Sigmoid colon (tissue), 7 donors: Measurements from ENCODE around the gene TOP3B. TPM values are rescaled to one million over a fixed set of nuclear protein-coding genes. Genes with fewer than 3 reads are reported as not detected.

Experiments
- DNase-seq: peaks from one replicate; pipeline ENCODE4 v3.0.0-alpha.2; 2019
- H3K27ac ChIP-seq, 4 donors: fragments of 200-600 bp; sonication (generic); one replicate each; pipeline ENCODE4 v1.5.1; 2016 to 2019; ENCODE audit warnings: mild to moderate bottlenecking in 1 of 4
- H3K27me3 ChIP-seq, 3 donors: fragments of 200-600 bp; sonication (generic); one replicate each; pipeline ENCODE4 v1.5.1; 2019; ENCODE audit warnings: mild to moderate bottlenecking in 1 of 3
- H3K36me3 ChIP-seq, 4 donors: fragments of 200-600 bp; sonication (generic); one replicate each; pipeline ENCODE4 v1.5.1; 2016 to 2019
- H3K4me1 ChIP-seq, 4 donors: fragments of 200-600 bp; sonication (generic); one replicate each; pipeline ENCODE4 v1.5.1; 2017 to 2019
- H3K4me3 ChIP-seq, 4 donors: fragments of 200-600 bp; sonication (generic); one replicate each; pipeline ENCODE4 v1.5.1; 2017 to 2019; ENCODE audit warnings: mild to moderate bottlenecking in 2 of 4, moderate library complexity in 1 of 4
- H3K9me3 ChIP-seq, 4 donors: fragments of 200-600 bp in 3 of 4; sonication (generic) in 3 of 4; one replicate each; pipeline versions ENCODE4 v1.5.1 to v1.6.1; 2013 to 2019
- EP300 ChIP-seq, 4 donors: sonication (generic); formaldehyde crosslinking; IDR thresholded peaks; one replicate each; pipeline ENCODE4 v1.6.1; 2017; ENCODE audit warnings: antibody characterized with exemption in 4 of 4
- POLR2A ChIP-seq, 2 donors: fragments of 450-650 bp; IDR thresholded peaks; one replicate each; pipeline ENCODE4 v1.6.1; 2016; ENCODE audit warnings: antibody characterized with exemption in 2 of 2, mild to moderate bottlenecking in 2 of 2, moderate library complexity in 2 of 2
- POLR2AphosphoS5 ChIP-seq, 4 donors: sonication (generic); formaldehyde crosslinking; IDR thresholded peaks; one replicate each; pipeline ENCODE4 v1.6.1; 2017; ENCODE audit warnings: antibody characterized with exemption in 4 of 4
- WGBS, 2 donors: extraction: QIAGEN DNeasy Blood & Tissue Kit; methylation state at CpG; one replicate each; pipeline ENCODE4 v1.1.7; 2013; 5-methylcytosine and 5-hydroxymethylcytosine counted together
- intact Hi-C: fragments of 100-400 bp; cut with DNase I; formaldehyde crosslinking; loops from one replicate; pipeline ENCODE4 v1.15.1; 2023
- polyA plus RNA-seq, 3 donors: library from polyadenylated mRNA; stranded (reverse); fragments of 200-250 nt; gene quantifications; one replicate each; pipeline ENCODE4 v1.2.3, GENCODE V29; 2013
- total RNA-seq, 4 donors: library from RNA; depleted of rRNA; stranded (reverse); fragments of >200 nt; gene quantifications; one replicate each; pipeline ENCODE4 v1.1.0, GENCODE V29; 2016
- TF ChIP-seq, protein P1 (sequence below), 4 experiments: fragments of 450-650 bp in 3 of 4; fragments of 200-600 bp in 1 of 4; IDR thresholded peaks; one replicate each; pipeline ENCODE4 v1.5.1; 2016 to 2019; ENCODE audit warnings: antibody characterized with exemption in 4 of 4, mild to moderate bottlenecking in 3 of 4, moderate library complexity in 2 of 4
- donor health status: healthy with polysubstance abuse.
- donor health status: Bipolar disorder and iron deficiency.
- donor health status: healthy.

Gene TOP3B
- total and polyA plus RNA-seq, 7 donors: 3.5 to 45.1 (median 17.9) TPM

- WGBS, 2 donors: 81 to 85% methylated on average over 6 of the region's 6 CpGs
- Histone ChIP-seq H3K27me3 (no peaks in the 10 kb centered on the region), H3K4me3 (no peak overlapping the region), H3K9me3 (no peaks in the 10 kb centered on the region), H3K4me1 (no peaks in the 10 kb centered on the region), H3K36me3 (no peaks in the 10 kb centered on the region), H3K27ac (no peak overlapping the region)
- intact Hi-C loops: no loop called here
- no peak for DNase-seq
- TF ChIP-seq POLR2A (IDR thresholded peaks at IDR 0.05) (no peak), POLR2AphosphoS5 (IDR thresholded peaks at IDR 0.05) (no peak), EP300 (IDR thresholded peaks at IDR 0.05) (no peak)
- TF ChIP-seq, protein P1, sequence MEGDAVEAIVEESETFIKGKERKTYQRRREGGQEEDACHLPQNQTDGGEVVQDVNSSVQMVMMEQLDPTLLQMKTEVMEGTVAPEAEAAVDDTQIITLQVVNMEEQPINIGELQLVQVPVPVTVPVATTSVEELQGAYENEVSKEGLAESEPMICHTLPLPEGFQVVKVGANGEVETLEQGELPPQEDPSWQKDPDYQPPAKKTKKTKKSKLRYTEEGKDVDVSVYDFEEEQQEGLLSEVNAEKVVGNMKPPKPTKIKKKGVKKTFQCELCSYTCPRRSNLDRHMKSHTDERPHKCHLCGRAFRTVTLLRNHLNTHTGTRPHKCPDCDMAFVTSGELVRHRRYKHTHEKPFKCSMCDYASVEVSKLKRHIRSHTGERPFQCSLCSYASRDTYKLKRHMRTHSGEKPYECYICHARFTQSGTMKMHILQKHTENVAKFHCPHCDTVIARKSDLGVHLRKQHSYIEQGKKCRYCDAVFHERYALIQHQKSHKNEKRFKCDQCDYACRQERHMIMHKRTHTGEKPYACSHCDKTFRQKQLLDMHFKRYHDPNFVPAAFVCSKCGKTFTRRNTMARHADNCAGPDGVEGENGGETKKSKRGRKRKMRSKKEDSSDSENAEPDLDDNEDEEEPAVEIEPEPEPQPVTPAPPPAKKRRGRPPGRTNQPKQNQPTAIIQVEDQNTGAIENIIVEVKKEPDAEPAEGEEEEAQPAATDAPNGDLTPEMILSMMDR (IDR thresholded peaks at IDR 0.05): no peak
These were observed 8.7 kb upstream of the TOP3B start for GRCh38 chr22:21991304-21991596.

GRCh38 chr22:21990445-21991303, 8.1 kb upstream of the TOP3B start:
- WGBS, 2 donors: 77 to 81% methylated on average over 16 of the region's 16 CpGs
- Histone ChIP-seq H3K27me3 (no peaks in the 10 kb centered on the region), H3K9me3 (no peaks in the 10 kb centered on the region), H3K4me1 (no peaks in the 10 kb centered on the region), H3K27ac (no peak overlapping the region), H3K4me3 (no peak overlapping the region), H3K36me3 (no peaks in the 10 kb centered on the region)
- TF ChIP-seq, protein P1 (IDR thresholded peaks at IDR 0.05): no peak
- TF ChIP-seq EP300 (IDR thresholded peaks at IDR 0.05): no peak
- TF ChIP-seq POLR2A (IDR thresholded peaks at IDR 0.05): no peak
- no peak for TF ChIP-seq POLR2AphosphoS5 (IDR thresholded peaks at IDR 0.05)
- intact Hi-C loops: no loop called here
- no peak for DNase-seq

DNA sequence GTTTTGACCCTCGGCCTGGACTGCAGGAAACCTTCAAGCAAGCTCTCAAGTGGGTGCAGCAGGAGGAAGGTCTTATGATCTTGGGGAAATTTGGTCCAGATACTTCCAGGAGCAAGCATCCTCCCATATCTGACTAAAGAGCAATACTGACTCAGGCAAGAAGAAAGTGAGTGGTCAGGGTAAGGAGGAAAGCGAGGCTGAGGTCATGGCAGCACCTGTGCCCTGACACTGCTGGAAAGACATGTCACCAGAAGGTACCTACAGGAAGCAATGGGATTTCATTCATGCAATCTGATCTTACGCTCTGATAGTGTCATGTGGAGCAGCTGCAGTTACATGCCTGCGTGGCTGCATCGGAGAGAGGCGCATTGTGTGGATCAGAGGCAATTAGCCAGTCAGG, 6.5 kb upstream of the TOP3B start:
- 87 to 88% methylated on average over 6 of the region's 6 CpGs for WGBS, 2 donors
- Histone ChIP-seq H3K4me1 (no peaks in the 10 kb centered on the region), H3K27me3 (no peaks in the 10 kb centered on the region), H3K27ac (no peak overlapping the region), H3K4me3 (no peak overlapping the region), H3K36me3 (no peaks in the 10 kb centered on the region), H3K9me3 (no peaks in the 10 kb centered on the region)
- intact Hi-C loops: no loop called here
- TF ChIP-seq POLR2A (IDR thresholded peaks at IDR 0.05): no peak
- no peak for TF ChIP-seq POLR2AphosphoS5 (IDR thresholded peaks at IDR 0.05)
- no peak for TF ChIP-seq EP300 (IDR thresholded peaks at IDR 0.05)
- TF ChIP-seq, protein P1 (IDR thresholded peaks at IDR 0.05): no peak
- no peak for DNase-seq

DNA sequence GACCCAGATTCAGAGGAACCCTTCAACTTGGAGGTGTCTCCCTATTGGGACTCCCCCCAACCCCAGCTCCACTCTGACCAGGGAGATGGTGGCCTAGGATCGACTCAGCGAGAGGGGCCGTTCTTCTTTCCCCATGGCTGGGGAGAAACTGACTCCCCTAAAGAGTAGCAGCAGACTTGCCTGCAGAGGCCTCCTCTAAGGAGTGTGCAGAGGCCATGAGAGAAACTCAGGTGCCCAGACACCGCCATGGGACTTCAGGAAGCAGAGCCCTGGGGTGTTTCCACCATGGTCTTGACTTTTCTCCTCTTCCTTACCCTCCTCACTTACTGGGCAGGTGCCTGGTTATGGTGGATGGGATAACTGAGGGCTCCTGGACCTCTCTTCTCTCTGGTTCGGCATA, 2.6 kb upstream of the TOP3B start:
- H3K4me3 ChIP-seq: no peak overlapping the region
- H3K27ac ChIP-seq: no peak overlapping the region
- H3K4me1 ChIP-seq: peaks cover 0 to 19% (median 14%) of the 10 kb centered on the region in 4 donors
- intact Hi-C loops: no loop called here
- TF ChIP-seq, protein P1 (IDR thresholded peaks at IDR 0.05): no peak
- TF ChIP-seq POLR2AphosphoS5 (IDR thresholded peaks at IDR 0.05) (no peak), EP300 (IDR thresholded peaks at IDR 0.05) (no peak), POLR2A (IDR thresholded peaks at IDR 0.05) (no peak)
- H3K36me3 ChIP-seq: no peaks in the 10 kb centered on the region
- DNase-seq: no peak
- H3K9me3 ChIP-seq: no peaks in the 10 kb centered on the region
- WGBS, 2 donors: 92 to 96% methylated on average over 5 of the region's 5 CpGs
- no peaks in the 10 kb centered on the region for H3K27me3 ChIP-seq

DNA sequence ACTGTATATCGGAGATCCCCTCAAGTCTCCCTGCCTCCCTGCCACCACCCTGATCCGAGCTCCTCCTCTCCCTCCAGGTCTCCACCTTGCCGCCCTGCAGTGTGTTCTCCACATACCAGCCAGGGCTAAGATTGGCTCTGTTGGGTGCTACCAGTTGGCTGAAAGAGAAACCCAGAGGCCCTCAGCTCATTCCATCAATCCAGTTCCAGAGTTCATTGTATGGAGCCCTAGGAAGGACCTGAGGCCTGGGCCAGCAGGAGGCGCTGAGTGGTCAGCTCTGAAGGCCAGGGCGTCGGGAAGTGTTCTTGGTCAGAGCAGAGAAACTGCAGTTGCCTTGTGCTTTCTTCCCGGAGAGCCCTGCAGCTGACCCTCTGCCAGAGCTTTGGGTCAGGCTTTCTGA, 2.2 kb upstream of the TOP3B start:
- 53 to 58% methylated on average over 7 of the region's 7 CpGs for WGBS, 2 donors
- intact Hi-C loops: no loop called here
- Histone ChIP-seq H3K4me3 (no peak overlapping the region), H3K27ac (no peak overlapping the region), H3K27me3 (no peaks in the 10 kb centered on the region), H3K36me3 (no peaks in the 10 kb centered on the region), H3K9me3 (no peaks in the 10 kb centered on the region), H3K4me1 (peaks cover 0 to 19% (median 14%) of the 10 kb centered on the region in 4 donors)
- DNase-seq: no peak
- TF ChIP-seq EP300 (IDR thresholded peaks at IDR 0.05) (no peak), POLR2A (IDR thresholded peaks at IDR 0.05) (no peak), POLR2AphosphoS5 (IDR thresholded peaks at IDR 0.05) (no peak)
- TF ChIP-seq, protein P1 (IDR thresholded peaks at IDR 0.05): no peak
